HL-60 (cell line): Measurements from ENCODE around the gene UHRF1.

ENCODE experiments used
- DNase-seq, 2 experiments: peaks; one replicate each; pipeline ENCODE4 v3.0.0-alpha.2; 2010 to 2020; ENCODE audit warnings: low read depth in 1 of 2, low spot score in 1 of 2
- H3K27ac ChIP-seq: fragments of 250-450 bp; sonication (Bioruptor Pico); replicated peaks from 2 replicates; pipeline ENCODE4 v1.5.1; 2020; ENCODE audit warnings: mild to moderate bottlenecking, moderate library complexity
- H3K27me3 ChIP-seq: fragments of 250-450 bp; sonication (Bioruptor Pico); 2 replicates; pipeline ENCODE4 v1.5.1; 2021; ENCODE audit warnings: mild to moderate bottlenecking, moderate library complexity; ENCODE audit not compliant: insufficient read depth, poor library complexity, severe bottlenecking
- H3K4me3 ChIP-seq: replicated peaks from 2 replicates; pipeline ENCODE4 v1.5.1; 2011; ENCODE audit warnings: mild to moderate bottlenecking, control low read depth, low read length; ENCODE audit not compliant: insufficient read depth
- CTCF ChIP-seq: IDR thresholded peaks from one replicate; pipeline ENCODE4 v1.5.1; 2011; ENCODE audit warnings: low read length, control low read depth, inconsistent platforms; ENCODE audit not compliant: insufficient read depth
- GABPA ChIP-seq: IDR thresholded peaks from 2 replicates; pipeline ENCODE4 v1.6.1; 2012; ENCODE audit warnings: low read depth
- POLR2AphosphoS5 ChIP-seq: IDR thresholded peaks from 2 replicates; pipeline ENCODE4 v1.6.1; 2012; ENCODE audit warnings: low read depth
- REST ChIP-seq: IDR thresholded peaks from 2 replicates; pipeline ENCODE4 v1.6.1; 2012; ENCODE audit warnings: low read depth; ENCODE audit not compliant: insufficient replicate concordance
- SPI1 ChIP-seq: IDR thresholded peaks from 2 replicates; pipeline ENCODE4 v1.6.1; 2012; ENCODE audit warnings: low read depth, mild to moderate bottlenecking, borderline replicate concordance

UHRF1 gene

GRCh38 chr19:4870025-4870700 lies 39.1 kb upstream of the UHRF1 start:
- H3K27ac ChIP-seq, result peak overlapping the region; percentile 45
- peak; percentile 91 to 92 for DNase-seq

GRCh38 chr19:4871711-4872110 lies 37.6 kb upstream of the UHRF1 start:
- DNase-seq, result no peak
- Histone ChIP-seq H3K27ac (no peak overlapping the region), H3K4me3 (no peak overlapping the region), H3K27me3 (no peaks in the 10 kb centered on the region)
- TF ChIP-seq REST, result no peak
- TF ChIP-seq POLR2AphosphoS5, result no peak
- no peak for TF ChIP-seq SPI1
- TF ChIP-seq CTCF, result no peak
- no peak for TF ChIP-seq GABPA

More at GRCh38 chr19:4870025-4870700, 39.1 kb upstream of the UHRF1 start:
- no peaks in the 10 kb centered on the region for H3K27me3 ChIP-seq
- no peak overlapping the region for H3K4me3 ChIP-seq
- peak; percentile 89 for TF ChIP-seq SPI1
- no peak for TF ChIP-seq CTCF

GRCh38 chr19:4873930-4874329 lies 35.4 kb upstream of the UHRF1 start:
- Histone ChIP-seq H3K4me3 (no peak overlapping the region), H3K27me3 (no peaks in the 10 kb centered on the region), H3K27ac (no peak overlapping the region)
- no peak for DNase-seq
- TF ChIP-seq REST, result no peak
- no peak for TF ChIP-seq POLR2AphosphoS5
- TF ChIP-seq SPI1, result no peak
- TF ChIP-seq GABPA, result no peak
- no peak for TF ChIP-seq CTCF
